Measurements from ENCODE around the gene CDK5RAP2. TPM values are rescaled to one million over a fixed set of nuclear protein-coding genes. Genes with fewer than 3 reads are reported as not detected.
A peak's percentile ranks its signal among the peaks of the same experiment; 100 is the strongest.

Gene CDK5RAP2
- total RNA-seq, 2 donors from 2014 or later = 65.9 to 68.4 TPM

GRCh38 chr9:120442308-120442995 lies 137.5 kb downstream of the CDK5RAP2 start:
- peaks cover 14% of the 10 kb centered on the region for H3K4me1 Mint-ChIP-seq

GRCh38 chr9:120441426-120442307 lies 138.3 kb downstream of the CDK5RAP2 start:
- Mint-ChIP-seq H3K4me3 (no peak overlapping the region), H3K9me3 (peaks cover 3% of the 10 kb centered on the region), H3K27ac (no peak overlapping the region), H3K36me3 (ENCODE audit: low read depth) (peaks cover 69% of the 10 kb centered on the region), H3K4me1 (peaks cover 8% of the 10 kb centered on the region), H3K27me3 (no peaks in the 10 kb centered on the region)
- no peak for ATAC-seq (replicated peaks)

More at GRCh38 chr9:120442308-120442995, 137.5 kb downstream of the CDK5RAP2 start:
- Mint-ChIP-seq H3K27me3 (no peaks in the 10 kb centered on the region), H3K36me3 (ENCODE audit: low read depth) (peaks cover 62% of the 10 kb centered on the region), H3K4me3 (no peak overlapping the region), H3K9me3 (peaks cover 5% of the 10 kb centered on the region), H3K27ac (no peak overlapping the region)
- ATAC-seq (replicated peaks) = no peak

- H3K27ac Mint-ChIP-seq = no peak overlapping the region
- peaks cover 4% of the 10 kb centered on the region for H3K4me1 Mint-ChIP-seq
- H3K27me3 Mint-ChIP-seq = no peaks in the 10 kb centered on the region
- no peak for ATAC-seq (replicated peaks)
- H3K4me3 Mint-ChIP-seq = no peak overlapping the region
- peaks cover 78% of the 10 kb centered on the region for H3K36me3 Mint-ChIP-seq (ENCODE audit: low read depth)
- H3K9me3 Mint-ChIP-seq = no peaks in the 10 kb centered on the region
These were observed 139.2 kb downstream of the CDK5RAP2 start for GRCh38 chr9:120440791-120441190.

GRCh38 chr9:120439926-120440325 lies 140.0 kb downstream of the CDK5RAP2 start:
- no peak for ATAC-seq (replicated peaks)
- Mint-ChIP-seq H3K4me3 (no peak overlapping the region), H3K9me3 (no peaks in the 10 kb centered on the region), H3K27ac (peak overlapping the region; percentile 20), H3K36me3 (ENCODE audit: low read depth) (peaks cover 87% of the 10 kb centered on the region), H3K27me3 (no peaks in the 10 kb centered on the region), H3K4me1 (peaks cover 4% of the 10 kb centered on the region)

DNA sequence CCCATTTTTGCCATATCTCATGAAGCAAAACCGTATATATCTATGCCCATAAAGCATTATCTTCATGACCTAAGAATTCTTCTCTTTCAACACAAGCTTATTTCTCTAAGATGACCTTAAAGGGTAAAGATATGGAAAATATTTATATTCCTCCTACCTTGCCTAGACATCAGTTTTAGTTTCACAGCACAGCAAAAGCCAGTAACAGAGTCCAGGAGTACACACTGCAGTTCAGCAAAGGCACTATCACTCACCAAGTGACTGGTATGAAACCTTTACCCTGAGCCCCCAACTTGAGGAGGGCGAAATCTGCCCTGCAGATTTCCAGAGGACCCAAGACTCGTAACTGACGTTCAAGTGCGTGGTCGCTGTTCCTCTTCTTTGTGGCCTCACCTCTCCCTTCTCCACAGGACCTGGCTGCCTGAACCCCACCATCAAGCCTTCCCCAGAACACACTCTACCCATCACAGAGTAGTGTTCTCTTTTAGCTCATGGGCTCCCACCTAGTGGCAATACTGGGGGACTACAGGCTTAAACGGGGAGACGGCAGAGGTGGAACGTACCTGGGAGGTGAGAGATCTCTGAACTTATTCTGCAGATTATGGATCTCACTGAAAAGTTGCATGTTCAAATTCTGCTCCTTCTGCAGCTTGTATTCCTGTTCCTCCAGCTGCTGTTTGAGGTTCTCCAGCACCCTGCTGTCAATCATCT lies 141.0 kb downstream of the CDK5RAP2 start:
- peak overlapping the region; percentile 20 for H3K27ac Mint-ChIP-seq
- ATAC-seq (replicated peaks) = no peak

DNA sequence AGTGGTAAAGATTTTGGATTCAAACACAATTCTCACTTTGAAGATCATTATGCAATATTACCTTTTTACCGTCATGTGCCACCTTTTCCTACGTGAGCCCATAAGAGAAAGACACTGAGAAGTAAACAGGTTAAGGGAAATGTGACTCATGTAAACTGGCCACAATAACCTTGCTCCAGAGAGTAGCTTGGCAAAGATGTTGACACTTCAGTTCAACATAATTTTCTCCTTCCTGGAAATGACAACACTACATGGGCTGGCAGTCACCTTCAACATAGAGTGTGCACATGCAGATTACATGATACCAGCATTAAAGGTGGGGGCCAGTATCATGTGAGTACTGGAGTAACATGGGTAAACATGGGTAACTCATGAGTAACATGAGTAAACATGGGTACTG lies 141.9 kb downstream of the CDK5RAP2 start:
- Mint-ChIP-seq H3K4me1 (peaks cover 9% of the 10 kb centered on the region), H3K36me3 (ENCODE audit: low read depth) (peaks cover 94% of the 10 kb centered on the region), H3K9me3 (no peaks in the 10 kb centered on the region), H3K4me3 (no peak overlapping the region), H3K27ac (peak overlapping the region; percentile 89), H3K27me3 (no peaks in the 10 kb centered on the region)
- peak; percentile 87 for ATAC-seq (replicated peaks)

More for the DNA sequence above, 141.0 kb downstream of the CDK5RAP2 start:
- Mint-ChIP-seq H3K4me1 (peaks cover 4% of the 10 kb centered on the region), H3K4me3 (no peak overlapping the region), H3K9me3 (no peaks in the 10 kb centered on the region), H3K27me3 (no peaks in the 10 kb centered on the region), H3K36me3 (ENCODE audit: low read depth) (peaks cover 96% of the 10 kb centered on the region)

- no peak overlapping the region for H3K4me3 Mint-ChIP-seq
- H3K4me1 Mint-ChIP-seq = peaks cover 9% of the 10 kb centered on the region
- H3K27ac Mint-ChIP-seq = peak overlapping the region; percentile 89
- peaks cover 89% of the 10 kb centered on the region for H3K36me3 Mint-ChIP-seq (ENCODE audit: low read depth)
- H3K27me3 Mint-ChIP-seq = no peaks in the 10 kb centered on the region
- H3K9me3 Mint-ChIP-seq = no peaks in the 10 kb centered on the region
- ATAC-seq (replicated peaks) = peak; percentile 16
These were observed 142.9 kb downstream of the CDK5RAP2 start for GRCh38 chr9:120436983-120437475.

GRCh38 chr9:120436446-120436845 lies 143.5 kb downstream of the CDK5RAP2 start:
- Mint-ChIP-seq H3K27ac (no peak overlapping the region), H3K27me3 (no peaks in the 10 kb centered on the region), H3K36me3 (ENCODE audit: low read depth) (peaks cover 91% of the 10 kb centered on the region), H3K9me3 (no peaks in the 10 kb centered on the region), H3K4me1 (peaks cover 9% of the 10 kb centered on the region), H3K4me3 (no peak overlapping the region)
- ATAC-seq (replicated peaks) = no peak

DNA sequence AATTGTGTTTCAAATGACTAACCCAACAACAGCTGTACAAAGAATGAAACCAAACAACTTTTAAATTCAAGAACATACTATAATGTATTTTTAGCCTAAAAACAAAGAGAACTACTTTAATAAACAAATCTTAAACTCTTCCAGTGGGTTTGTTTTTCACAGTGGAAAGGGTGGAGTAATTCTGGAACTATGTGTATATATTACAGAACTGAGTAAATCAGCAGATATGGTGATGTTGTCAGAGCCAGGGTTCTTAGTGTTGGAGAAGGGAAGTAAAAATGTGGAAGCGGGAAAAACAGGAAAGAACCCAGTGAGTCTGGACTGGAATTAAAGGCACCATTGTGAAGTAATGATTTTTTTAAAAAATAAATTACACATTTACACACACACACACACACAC lies 144.9 kb downstream of the CDK5RAP2 start:
- H3K27me3 Mint-ChIP-seq = no peaks in the 10 kb centered on the region
- no peak overlapping the region for H3K27ac Mint-ChIP-seq
- no peaks in the 10 kb centered on the region for H3K9me3 Mint-ChIP-seq
- peaks cover 9% of the 10 kb centered on the region for H3K4me1 Mint-ChIP-seq
- peaks cover 83% of the 10 kb centered on the region for H3K36me3 Mint-ChIP-seq (ENCODE audit: low read depth)
- no peak overlapping the region for H3K4me3 Mint-ChIP-seq
- ATAC-seq (replicated peaks) = no peak

- peak overlapping the region; percentile 4 for H3K27ac Mint-ChIP-seq
- H3K4me3 Mint-ChIP-seq = no peak overlapping the region
- no peak for ATAC-seq (replicated peaks)
- H3K9me3 Mint-ChIP-seq = no peaks in the 10 kb centered on the region
- peaks cover 7% of the 10 kb centered on the region for H3K4me1 Mint-ChIP-seq
- H3K36me3 Mint-ChIP-seq (ENCODE audit: low read depth) = peaks cover 78% of the 10 kb centered on the region
- no peaks in the 10 kb centered on the region for H3K27me3 Mint-ChIP-seq
These were observed 145.4 kb downstream of the CDK5RAP2 start for GRCh38 chr9:120434532-120434931.

- no peaks in the 10 kb centered on the region for H3K27me3 Mint-ChIP-seq
- peaks cover 69% of the 10 kb centered on the region for H3K36me3 Mint-ChIP-seq (ENCODE audit: low read depth)
- H3K27ac Mint-ChIP-seq = peak overlapping the region; percentile 4
- ATAC-seq (replicated peaks) = no peak
- peaks cover 5% of the 10 kb centered on the region for H3K4me1 Mint-ChIP-seq
- no peak overlapping the region for H3K4me3 Mint-ChIP-seq
- H3K9me3 Mint-ChIP-seq = no peaks in the 10 kb centered on the region
These were observed 146.3 kb downstream of the CDK5RAP2 start for GRCh38 chr9:120433701-120434100.

- Mint-ChIP-seq H3K36me3 (ENCODE audit: low read depth) (peaks cover 64% of the 10 kb centered on the region), H3K27ac (no peak overlapping the region), H3K4me1 (peaks cover 5% of the 10 kb centered on the region), H3K4me3 (no peak overlapping the region), H3K27me3 (no peaks in the 10 kb centered on the region), H3K9me3 (no peaks in the 10 kb centered on the region)
- no peak for ATAC-seq (replicated peaks)
These were observed 147.4 kb downstream of the CDK5RAP2 start for GRCh38 chr9:120432600-120432999.

- Mint-ChIP-seq H3K36me3 (ENCODE audit: low read depth) (peaks cover 64% of the 10 kb centered on the region), H3K27ac (no peak overlapping the region), H3K27me3 (no peaks in the 10 kb centered on the region), H3K9me3 (no peaks in the 10 kb centered on the region), H3K4me3 (no peak overlapping the region), H3K4me1 (peaks cover 5% of the 10 kb centered on the region)
- ATAC-seq (replicated peaks) = no peak
These were observed 148.7 kb downstream of the CDK5RAP2 start for GRCh38 chr9:120431268-120431667.

- no peaks in the 10 kb centered on the region for H3K27me3 Mint-ChIP-seq
- peak; percentile 34 for ATAC-seq (replicated peaks)
- H3K4me1 Mint-ChIP-seq = peaks cover 4% of the 10 kb centered on the region
- no peaks in the 10 kb centered on the region for H3K9me3 Mint-ChIP-seq
- no peak overlapping the region for H3K4me3 Mint-ChIP-seq
- H3K36me3 Mint-ChIP-seq (ENCODE audit: low read depth) = peaks cover 87% of the 10 kb centered on the region
- H3K27ac Mint-ChIP-seq = no peak overlapping the region
These were observed 155.7 kb downstream of the CDK5RAP2 start for GRCh38 chr9:120424248-120424647.

Data from activated T-helper 17 cell treated with anti-CD3 and anti-CD28 coated beads, Interleukin-2, amount 50 U/mL, for 72 hours (primary cell).